ENCODE data around the gene PIMREG. TPM values are rescaled to one million over a fixed set of nuclear protein-coding genes. Genes with fewer than 3 reads are reported as not detected.

Gene PIMREG
- polyA plus RNA-seq, 3 donors, result not detected

GRCh38 chr17:6470751-6471521 lies 26.7 kb downstream of the PIMREG start:
- Histone ChIP-seq H3K27ac (ENCODE audit: low read depth in 1 of 2, low read length in 2 of 2) (no peak overlapping the region), H3K4me1 (ENCODE audit: control insufficient read depth in 1 of 2, insufficient read depth in 2 of 2, low read length in 2 of 2) (no peaks in the 10 kb centered on the region), H3K27me3 (ENCODE audit: control insufficient read depth in 2 of 2, insufficient read depth in 2 of 2, low read length in 2 of 2) (no peaks in the 10 kb centered on the region), H3K9ac (ENCODE audit: insufficient read depth, low read length, poor library complexity, severe bottlenecking) (no peak overlapping the region), H4K20me1 (ENCODE audit: insufficient read depth, low read length) (no peaks in the 10 kb centered on the region), H3K79me2 (ENCODE audit: insufficient read depth, low read length) (no peaks in the 10 kb centered on the region), H2AFZ (ENCODE audit: insufficient read depth, low read depth, low read length, poor library complexity, severe bottlenecking) (no peak overlapping the region), H3K9me3 (replicated peaks in 1 of 2; ENCODE audit: control insufficient read depth in 1 of 2, insufficient read depth in 1 of 2, low read length in 2 of 2) (no peaks in the 10 kb centered on the region), H3K36me3 (replicated peaks in 1 of 2; ENCODE audit: control insufficient read depth in 1 of 2, insufficient read depth in 2 of 2, low read length in 2 of 2) (no peaks in the 10 kb centered on the region), H3K4me3 (replicated peaks in 1 of 3; ENCODE audit: low read depth in 2 of 3, low read length in 3 of 3) (no peak overlapping the region), H3K4me2 (replicated peaks; ENCODE audit: extremely low read depth, low read length, poor library complexity, severe bottlenecking) (no peak overlapping the region)
- intact Hi-C loops (cut with micrococcal nuclease), result loop anchor here (5.0 to 10.0 kb wide), 2 partner anchors 174 to 331 kb away; partner anchors contain the start of genes KIAA0753 (in 1 of the 2) and TXNDC17 (in 1 of the 2)
- H3K36me3 Mint-ChIP-seq, result no peaks in the 10 kb centered on the region
- H3K27ac Mint-ChIP-seq, result no peak overlapping the region
- H3K9me3 Mint-ChIP-seq, result no peaks in the 10 kb centered on the region
- TF ChIP-seq, protein P1, sequence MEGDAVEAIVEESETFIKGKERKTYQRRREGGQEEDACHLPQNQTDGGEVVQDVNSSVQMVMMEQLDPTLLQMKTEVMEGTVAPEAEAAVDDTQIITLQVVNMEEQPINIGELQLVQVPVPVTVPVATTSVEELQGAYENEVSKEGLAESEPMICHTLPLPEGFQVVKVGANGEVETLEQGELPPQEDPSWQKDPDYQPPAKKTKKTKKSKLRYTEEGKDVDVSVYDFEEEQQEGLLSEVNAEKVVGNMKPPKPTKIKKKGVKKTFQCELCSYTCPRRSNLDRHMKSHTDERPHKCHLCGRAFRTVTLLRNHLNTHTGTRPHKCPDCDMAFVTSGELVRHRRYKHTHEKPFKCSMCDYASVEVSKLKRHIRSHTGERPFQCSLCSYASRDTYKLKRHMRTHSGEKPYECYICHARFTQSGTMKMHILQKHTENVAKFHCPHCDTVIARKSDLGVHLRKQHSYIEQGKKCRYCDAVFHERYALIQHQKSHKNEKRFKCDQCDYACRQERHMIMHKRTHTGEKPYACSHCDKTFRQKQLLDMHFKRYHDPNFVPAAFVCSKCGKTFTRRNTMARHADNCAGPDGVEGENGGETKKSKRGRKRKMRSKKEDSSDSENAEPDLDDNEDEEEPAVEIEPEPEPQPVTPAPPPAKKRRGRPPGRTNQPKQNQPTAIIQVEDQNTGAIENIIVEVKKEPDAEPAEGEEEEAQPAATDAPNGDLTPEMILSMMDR (IDR thresholded peaks at IDR 0.05), result no peak
- no peaks in the 10 kb centered on the region for H3K4me1 Mint-ChIP-seq
- 96% methylated on average over 16 of the region's 17 CpGs for WGBS (ENCODE audit: insufficient coverage)
- peaks cover 6 to 11% (median 9%) of the 10 kb centered on the region in 3 donors for H3K27me3 Mint-ChIP-seq (ENCODE audit: low read depth in 3 of 3)
- DNase-seq, result no peak
- H3K4me3 Mint-ChIP-seq, result no peak overlapping the region

- WGBS (ENCODE audit: insufficient coverage), result 97% methylated on average over 14 of the region's 19 CpGs
- H3K9me3 ChIP-seq (replicated peaks in 1 of 2; ENCODE audit: control insufficient read depth in 1 of 2, insufficient read depth in 1 of 2, low read length in 2 of 2), result no peaks in the 10 kb centered on the region
- TF ChIP-seq, protein P1 (IDR thresholded peaks at IDR 0.05), result no peak
- peaks cover 6 to 11% (median 11%) of the 10 kb centered on the region in 3 donors for H3K27me3 Mint-ChIP-seq (ENCODE audit: low read depth in 3 of 3)
- no peaks in the 10 kb centered on the region for H3K9me3 Mint-ChIP-seq
- H3K4me3 ChIP-seq (replicated peaks in 1 of 3; ENCODE audit: low read depth in 2 of 3, low read length in 3 of 3), result no peak overlapping the region
- H3K36me3 Mint-ChIP-seq, result no peaks in the 10 kb centered on the region
- H3K27ac Mint-ChIP-seq, result no peak overlapping the region
- H2AFZ ChIP-seq (ENCODE audit: insufficient read depth, low read depth, low read length, poor library complexity, severe bottlenecking), result no peak overlapping the region
- intact Hi-C loops (cut with micrococcal nuclease), result loop anchor here (5.0 to 10.0 kb wide), 2 partner anchors 173 to 331 kb away; partner anchors contain the start of genes KIAA0753 (in 1 of the 2) and TXNDC17 (in 1 of the 2)
- H3K9ac ChIP-seq (ENCODE audit: insufficient read depth, low read length, poor library complexity, severe bottlenecking), result no peak overlapping the region
- no peaks in the 10 kb centered on the region for H3K36me3 ChIP-seq (replicated peaks in 1 of 2; ENCODE audit: control insufficient read depth in 1 of 2, insufficient read depth in 2 of 2, low read length in 2 of 2)
- H3K79me2 ChIP-seq (ENCODE audit: insufficient read depth, low read length), result no peaks in the 10 kb centered on the region
- H3K27ac ChIP-seq (ENCODE audit: low read depth in 1 of 2, low read length in 2 of 2), result no peak overlapping the region
- no peaks in the 10 kb centered on the region for H4K20me1 ChIP-seq (ENCODE audit: insufficient read depth, low read length)
- peak overlapping the region in 1 of 2 donors; percentile 49 for H3K4me3 Mint-ChIP-seq
- H3K4me2 ChIP-seq (replicated peaks; ENCODE audit: extremely low read depth, low read length, poor library complexity, severe bottlenecking), result no peak overlapping the region
- H3K4me1 ChIP-seq (ENCODE audit: control insufficient read depth in 1 of 2, insufficient read depth in 2 of 2, low read length in 2 of 2), result no peaks in the 10 kb centered on the region
- no peaks in the 10 kb centered on the region for H3K4me1 Mint-ChIP-seq
- no peaks in the 10 kb centered on the region for H3K27me3 ChIP-seq (ENCODE audit: control insufficient read depth in 2 of 2, insufficient read depth in 2 of 2, low read length in 2 of 2)
- DNase-seq, result no peak
Observed at GRCh38 chr17:6471531-6472465, 27.5 kb downstream of the PIMREG start.
